Kidney (tissue), 14 donors: Measurements from ENCODE around the gene IL32. TPM values are rescaled to one million over a fixed set of nuclear protein-coding genes. Genes with fewer than 3 reads are reported as not detected.
"Not testable (repeated sequence)": the region's sequence is repeated elsewhere in the genome, so short reads cannot be mapped to it uniquely, and the experiment has no call there.

Source experiments
- DNase-seq, 5 donors: peaks; one replicate each; pipeline ENCODE4 v3.0.0-alpha.2; 2013 to 2020
- FAIRE-seq: peaks from 2 replicates; lab custom pipeline; 2012; peaks lifted over from hg19 to GRCh38; lab: Jason Lieb, UNC
- H3K27ac ChIP-seq, 2 donors: one replicate each; pipeline ENCODE4 v1.7.0; 2013; ENCODE audit warnings: low read depth in 2 of 2, low read length in 2 of 2, inconsistent platforms in 1 of 2
- H3K27me3 ChIP-seq: one replicate; pipeline ENCODE4 v1.7.1; 2013; ENCODE audit warnings: low read length, inconsistent platforms; ENCODE audit not compliant: control insufficient read depth, insufficient read depth
- H3K36me3 ChIP-seq, 3 donors: one replicate each; pipeline versions ENCODE4 v1.7.0 to v1.7.1; 2013; ENCODE audit warnings: low read length in 3 of 3, control low read depth in 1 of 3, inconsistent platforms in 1 of 3; ENCODE audit not compliant: insufficient read depth in 3 of 3, control insufficient read depth in 2 of 3
- H3K4me1 ChIP-seq, 3 donors: one replicate each; pipeline versions ENCODE4 v1.7.0 to v1.7.1; 2013; ENCODE audit warnings: low read length in 3 of 3, inconsistent platforms in 1 of 3, low read depth in 1 of 3; ENCODE audit not compliant: control insufficient read depth in 2 of 3, insufficient read depth in 2 of 3
- H3K4me3 ChIP-seq, 3 donors: one replicate each; pipeline versions ENCODE4 v1.7.0 to v1.8.1; 2013; ENCODE audit warnings: low read length in 3 of 3, control low read depth in 1 of 3, inconsistent platforms in 1 of 3
- H3K9ac ChIP-seq, 3 donors: one replicate each; pipeline versions ENCODE4 v1.7.0 to v1.7.1; 2013; ENCODE audit warnings: low read length in 3 of 3, control low read depth in 1 of 3, inconsistent platforms in 1 of 3
- H3K9me3 ChIP-seq, 3 donors: one replicate each; pipeline versions ENCODE4 v1.7.0 to v1.7.1; 2013; ENCODE audit warnings: low read length in 3 of 3, control low read depth in 1 of 3, inconsistent platforms in 1 of 3; ENCODE audit not compliant: control insufficient read depth in 2 of 3, insufficient read depth in 1 of 3
- intact Hi-C: fragments of 100-400 bp; cut with DNase I; formaldehyde crosslinking; loops from one replicate; pipeline ENCODE4 v1.11.1; 2022
- polyA plus RNA-seq: library from polyadenylated mRNA; stranded (reverse); fragments of 350-450 nt; fragmentation: Illumina TruSeq; extraction: RNeasy Lipid Tissue Mini Kit (QIAGEN cat#74804); gene quantifications from one replicate; pipeline ENCODE4 v1.2.3, GENCODE V29; 2014; ENCODE audit warnings: low read depth, low replicate concordance; ENCODE audit not compliant: insufficient read depth
- total RNA-seq: library from RNA; stranded (reverse); fragmentation: NEBNext Ultra II Directional; extraction: Animal tissue kit (Norgen Biotek cat#: 25700); gene quantifications from one replicate; pipeline ENCODE4 v1.2.1, GENCODE V29; 2021
- TF ChIP-seq, protein P1 (sequence below): IDR thresholded peaks from 3 replicates; pipeline ENCODE4 v1.5.1; 2012; ENCODE audit warnings: mild to moderate bottlenecking, moderate library complexity, borderline replicate concordance; ENCODE audit not compliant: insufficient read depth; ENCODE audit errors: extremely low read depth
- donor health status: control.
- donor health status: control.
- donor health status: control.
- donor health status: control.
- donor health status: control.
- donor health status: DM: yes; HTN: yes; CAD: no.
- donor health status: Normal renal cell carcinoma (clear cell type).

IL32 gene
- total and polyA plus RNA-seq, 2 donors from 2014 or later, result 181 to 495 TPM

DNA sequence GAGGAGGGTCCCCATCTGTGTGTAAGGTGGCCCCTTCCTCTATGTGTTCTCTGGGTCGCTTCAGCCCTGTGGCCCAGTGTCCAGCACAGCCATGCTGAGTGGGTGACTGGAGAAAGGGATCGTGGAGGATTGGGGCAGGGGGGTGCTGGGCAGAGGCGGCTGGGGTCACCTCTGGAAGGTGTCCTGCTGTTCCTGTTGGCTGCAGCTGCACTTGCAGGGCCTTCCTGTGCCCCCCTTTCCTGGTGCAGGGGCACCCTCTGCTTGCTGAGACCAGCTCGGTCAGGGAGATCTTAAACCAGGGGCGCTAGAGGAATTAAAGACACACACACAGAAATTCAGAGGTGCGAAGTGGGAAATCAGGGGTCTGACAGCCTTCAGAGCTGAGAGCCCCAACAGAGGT lies 11.1 kb downstream of the IL32 start:
- Histone ChIP-seq H3K9me3 (no peaks in the 10 kb centered on the region), H3K4me3 (no peak overlapping the region), H3K9ac (no peak overlapping the region), H3K4me1 (peaks cover 0 to 6% (median 0%) of the 10 kb centered on the region in 3 donors), H3K27me3 (no peaks in the 10 kb centered on the region), H3K27ac (no peak overlapping the region), H3K36me3 (no peaks in the 10 kb centered on the region)
- DNase-seq, result peak in 1 of 5 donors; percentile 48
- FAIRE-seq, result no peak
- TF ChIP-seq, protein P1, sequence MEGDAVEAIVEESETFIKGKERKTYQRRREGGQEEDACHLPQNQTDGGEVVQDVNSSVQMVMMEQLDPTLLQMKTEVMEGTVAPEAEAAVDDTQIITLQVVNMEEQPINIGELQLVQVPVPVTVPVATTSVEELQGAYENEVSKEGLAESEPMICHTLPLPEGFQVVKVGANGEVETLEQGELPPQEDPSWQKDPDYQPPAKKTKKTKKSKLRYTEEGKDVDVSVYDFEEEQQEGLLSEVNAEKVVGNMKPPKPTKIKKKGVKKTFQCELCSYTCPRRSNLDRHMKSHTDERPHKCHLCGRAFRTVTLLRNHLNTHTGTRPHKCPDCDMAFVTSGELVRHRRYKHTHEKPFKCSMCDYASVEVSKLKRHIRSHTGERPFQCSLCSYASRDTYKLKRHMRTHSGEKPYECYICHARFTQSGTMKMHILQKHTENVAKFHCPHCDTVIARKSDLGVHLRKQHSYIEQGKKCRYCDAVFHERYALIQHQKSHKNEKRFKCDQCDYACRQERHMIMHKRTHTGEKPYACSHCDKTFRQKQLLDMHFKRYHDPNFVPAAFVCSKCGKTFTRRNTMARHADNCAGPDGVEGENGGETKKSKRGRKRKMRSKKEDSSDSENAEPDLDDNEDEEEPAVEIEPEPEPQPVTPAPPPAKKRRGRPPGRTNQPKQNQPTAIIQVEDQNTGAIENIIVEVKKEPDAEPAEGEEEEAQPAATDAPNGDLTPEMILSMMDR, result no peak
- intact Hi-C loops, result no loop called here

DNA sequence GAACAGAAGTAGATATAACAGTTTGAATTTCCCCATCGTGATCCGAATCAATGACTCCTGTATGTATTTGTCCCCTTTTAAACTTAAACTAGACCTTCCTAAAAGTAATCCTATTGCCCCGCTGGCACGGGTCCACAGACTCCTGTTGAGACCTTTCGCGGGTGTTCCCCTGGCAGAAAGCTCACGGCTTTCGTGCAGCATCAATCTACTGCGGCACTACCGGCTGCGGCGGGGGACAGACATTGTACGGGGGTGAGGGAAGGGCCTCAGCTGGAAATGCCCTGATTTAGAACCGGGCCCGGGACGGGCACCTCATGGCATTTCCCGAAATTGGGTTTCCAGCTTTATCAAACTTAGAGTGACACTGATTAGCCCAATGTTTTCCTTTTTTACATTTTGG lies 14.6 kb downstream of the IL32 start:
- peak in 1 of 5 donors; percentile 33 for DNase-seq
- no peaks in the 10 kb centered on the region for H3K9me3 ChIP-seq
- intact Hi-C loops, result no loop called here

GRCh38 chr16:3081957-3082356 lies 16.5 kb downstream of the IL32 start:
- H3K27me3 ChIP-seq, H3K9ac ChIP-seq, H3K9me3 ChIP-seq, FAIRE-seq, H3K4me3 ChIP-seq, intact Hi-C loops, H3K27ac ChIP-seq, H3K4me1 ChIP-seq, H3K36me3 ChIP-seq: not testable (repeated sequence)
- peak in 1 of 5 donors; percentile 45 for DNase-seq

More for the DNA sequence above, 14.6 kb downstream of the IL32 start:
- H3K4me1 ChIP-seq, result no peaks in the 10 kb centered on the region
- H3K9ac ChIP-seq, result no peak overlapping the region
- TF ChIP-seq, protein P1, result no peak
- no peaks in the 10 kb centered on the region for H3K27me3 ChIP-seq
- no peaks in the 10 kb centered on the region for H3K36me3 ChIP-seq
- H3K27ac ChIP-seq, result no peak overlapping the region
- FAIRE-seq, result no peak
- H3K4me3 ChIP-seq, result no peak overlapping the region

- DNase-seq, result peak in 1 of 5 donors; percentile 45
- intact Hi-C loops, H3K36me3 ChIP-seq, H3K4me1 ChIP-seq, H3K9ac ChIP-seq, H3K27ac ChIP-seq, H3K9me3 ChIP-seq, H3K4me3 ChIP-seq, H3K27me3 ChIP-seq, FAIRE-seq: not testable (repeated sequence)
Measured at GRCh38 chr16:3083408-3083807, 18.0 kb downstream of the IL32 start.
